GM12892 (cell line): ENCODE measurements around the gene BRPF3.

Experiments used
- POLR2A ChIP-seq: IDR thresholded peaks from 2 replicates; pipeline ENCODE4 v1.6.1; 2011; ENCODE audit warnings: low read depth, low read length, control low read depth
- POLR2AphosphoS5 ChIP-seq: IDR thresholded peaks from 2 replicates; pipeline ENCODE4 v1.6.1; 2011; ENCODE audit warnings: low read depth, low read length, control low read depth
- TAF1 ChIP-seq: IDR thresholded peaks from 2 replicates; pipeline ENCODE4 v1.6.1; 2011; ENCODE audit warnings: low read depth, mild to moderate bottlenecking, control low read depth, low read length, borderline replicate concordance

GRCh38 chr6:36242626-36243025, 46.1 kb downstream of the BRPF3 start:
- TF ChIP-seq POLR2A (no peak), POLR2AphosphoS5 (no peak), TAF1 (no peak)
